Naive B cell (primary cell): Measurements from ENCODE around the gene EXOC6B. TPM values are rescaled to one million over a fixed set of nuclear protein-coding genes. Genes with fewer than 3 reads are reported as not detected.

Experiments used
- ATAC-seq, 2 donors: fragments of 150-1000 bp; cut with Tn5 transposase; 2 replicates each; pipeline ENCODE4 v1.10.0; 2021; ENCODE audit warnings: low read depth in 2 of 2, mild to moderate bottlenecking in 2 of 2, moderate library complexity in 2 of 2
- DNase-seq: peaks from one replicate; pipeline ENCODE4 v3.0.0; 2022
- H3K27ac Mint-ChIP-seq, 6 donors: one replicate each; pipeline ENCODE4 v1.8.0; 2020 to 2022; ENCODE audit warnings: mild to moderate bottlenecking in 6 of 6, mixed read lengths in 6 of 6, moderate library complexity in 5 of 6, inconsistent platforms in 2 of 6
- H3K27me3 Mint-ChIP-seq, 3 donors: one replicate each; pipeline ENCODE4 v1.8.0; 2021 to 2022; ENCODE audit warnings: mixed read lengths in 3 of 3, mild to moderate bottlenecking in 1 of 3
- H3K36me3 Mint-ChIP-seq, 2 donors: one replicate each; pipeline ENCODE4 v1.8.0; 2020 to 2022; ENCODE audit warnings: mixed read lengths in 2 of 2, inconsistent platforms in 1 of 2, mild to moderate bottlenecking in 1 of 2
- H3K4me1 Mint-ChIP-seq, 3 donors: one replicate each; pipeline ENCODE4 v1.8.0; 2020 to 2022; ENCODE audit warnings: mixed read lengths in 3 of 3, inconsistent platforms in 1 of 3, mild to moderate bottlenecking in 1 of 3, moderate library complexity in 1 of 3
- H3K4me3 Mint-ChIP-seq, 8 donors: one replicate each; pipeline ENCODE4 v1.8.0; 2020 to 2022; ENCODE audit warnings: mild to moderate bottlenecking in 8 of 8, mixed read lengths in 8 of 8, moderate library complexity in 8 of 8, inconsistent platforms in 2 of 8
- H3K9me3 Mint-ChIP-seq, 7 donors: one replicate each; pipeline ENCODE4 v1.8.0; 2020 to 2022; ENCODE audit warnings: mixed read lengths in 7 of 7, mild to moderate bottlenecking in 5 of 7, inconsistent platforms in 2 of 7, moderate library complexity in 1 of 7
- polyA plus RNA-seq, 6 donors: library from polyadenylated mRNA; unstranded; fragments of 300-500 nt; fragmentation: Illumina TruSeq; gene quantifications; one replicate each; pipeline ENCODE4 v1.2.3, GENCODE V29; 2021; ENCODE audit warnings: low read depth in 6 of 6

The EXOC6B gene
- polyA plus RNA-seq, 6 donors from 2014 or later: 1.8 to 3.0 (median 2.6) TPM; not detected in 1

DNA sequence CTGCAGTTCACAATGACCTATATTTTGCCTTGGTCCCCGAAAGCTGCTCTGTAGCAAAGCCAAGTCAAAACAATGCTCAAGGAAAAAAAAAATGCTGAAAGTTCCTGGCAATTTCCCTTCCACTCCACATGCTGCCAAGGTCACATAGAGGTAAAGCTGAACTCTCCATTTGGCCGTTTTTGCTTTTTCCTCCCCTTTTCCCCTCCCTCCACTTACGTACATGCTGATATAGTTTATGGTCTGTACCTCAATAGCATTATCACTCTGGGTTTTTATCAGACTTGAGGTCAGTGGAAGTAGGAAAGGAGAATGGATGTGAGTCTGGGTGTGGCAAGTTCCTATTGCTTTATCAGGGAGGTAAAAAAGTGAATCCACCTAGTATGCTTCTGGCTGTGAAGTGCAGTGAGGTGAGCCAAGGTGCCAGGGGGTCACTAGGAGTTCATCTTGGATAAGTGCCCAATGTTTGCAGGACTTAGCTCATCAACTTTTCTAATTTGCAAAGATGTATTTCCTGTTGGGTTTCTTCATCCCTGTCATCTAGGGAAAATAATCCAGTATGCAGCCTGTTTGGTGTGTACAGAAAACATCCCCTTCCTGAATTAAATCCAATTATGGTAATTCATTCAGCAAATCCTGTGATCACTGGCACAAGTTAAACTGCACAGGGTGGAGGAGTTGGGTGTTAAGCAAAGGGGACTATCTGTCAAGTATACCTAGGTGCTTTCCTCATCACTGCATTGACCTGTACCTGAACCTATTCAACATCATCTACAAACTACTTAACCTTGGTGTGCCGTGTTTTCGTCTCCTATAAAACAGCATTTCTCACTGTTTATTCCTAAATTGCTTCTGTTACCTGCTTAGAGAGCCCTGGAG, 553.8 kb downstream of the EXOC6B start:
- no peaks in the 10 kb centered on the region for H3K27me3 Mint-ChIP-seq
- DNase-seq (no peak), ATAC-seq (no peak)
- H3K9me3 Mint-ChIP-seq: peaks cover 0 to 10% (median 0%) of the 10 kb centered on the region in 7 donors
- peaks cover 0 to 4% (median 0%) of the 10 kb centered on the region in 3 donors for H3K4me1 Mint-ChIP-seq
- H3K36me3 Mint-ChIP-seq: no peaks in the 10 kb centered on the region
- no peak overlapping the region for H3K27ac Mint-ChIP-seq
- no peak overlapping the region for H3K4me3 Mint-ChIP-seq

DNA sequence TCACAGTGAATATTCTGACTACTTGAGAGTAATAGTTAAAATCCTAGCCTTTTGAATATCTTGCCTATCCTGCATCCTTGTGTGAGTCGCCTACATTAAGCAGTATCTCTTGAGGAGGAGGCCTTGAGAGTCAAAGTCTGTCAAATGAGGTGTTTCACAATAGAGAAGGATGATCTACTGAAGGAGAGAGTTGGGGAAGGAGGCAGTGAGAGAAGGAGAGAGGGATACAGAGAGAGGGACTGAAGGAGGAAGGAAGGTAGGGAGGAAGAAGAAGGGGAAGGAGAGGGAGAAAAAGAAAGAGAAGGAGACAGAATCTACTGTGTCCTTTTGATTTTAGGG, 554.6 kb downstream of the EXOC6B start:
- peaks cover 0 to 4% (median 0%) of the 10 kb centered on the region in 3 donors for H3K4me1 Mint-ChIP-seq
- DNase-seq: no peak
- ATAC-seq: no peak
- H3K4me3 Mint-ChIP-seq: no peak overlapping the region
- H3K9me3 Mint-ChIP-seq: peaks cover 0 to 10% (median 1%) of the 10 kb centered on the region in 7 donors
- no peak overlapping the region for H3K27ac Mint-ChIP-seq
- no peaks in the 10 kb centered on the region for H3K27me3 Mint-ChIP-seq
- H3K36me3 Mint-ChIP-seq: no peaks in the 10 kb centered on the region

DNA sequence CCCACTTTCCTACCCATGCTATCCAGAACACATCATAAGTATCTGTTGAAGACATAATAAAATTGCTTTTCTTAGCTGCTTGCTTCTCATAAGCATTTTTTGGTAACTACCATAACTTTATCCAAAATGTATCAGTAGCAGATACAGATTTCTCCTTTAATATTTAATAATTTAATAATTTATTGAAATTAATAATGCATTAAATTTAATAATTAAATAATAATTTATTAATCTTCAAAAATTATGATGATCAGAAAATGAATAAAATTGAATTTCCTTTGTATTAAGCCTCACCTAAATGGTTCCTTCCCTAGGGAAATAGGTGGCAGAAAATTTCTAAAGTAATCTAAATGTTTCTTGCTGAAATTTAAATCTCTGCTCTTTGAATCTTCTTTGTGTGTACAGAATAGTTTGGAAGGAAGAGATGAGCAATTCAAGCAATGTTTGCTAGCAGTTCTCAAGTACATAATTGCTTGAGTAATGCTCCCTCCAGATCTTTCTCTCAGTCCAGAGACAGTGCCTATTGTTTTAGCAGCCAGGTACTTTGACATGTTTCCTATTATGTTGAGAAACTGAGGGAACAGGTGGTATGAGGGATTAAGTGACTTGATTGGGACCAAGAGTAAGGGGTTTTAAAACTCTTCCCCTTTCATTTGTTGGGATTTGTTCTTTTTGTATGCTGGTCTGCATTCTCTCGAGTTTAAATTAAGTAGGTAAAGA, 555.1 kb downstream of the EXOC6B start:
- Mint-ChIP-seq H3K4me1 (peaks cover 0 to 4% (median 0%) of the 10 kb centered on the region in 3 donors), H3K4me3 (no peak overlapping the region), H3K27ac (peak overlapping the region in 1 of 6 donors; percentile 58), H3K27me3 (no peaks in the 10 kb centered on the region), H3K9me3 (peaks cover 0 to 10% (median 1%) of the 10 kb centered on the region in 7 donors), H3K36me3 (no peaks in the 10 kb centered on the region)
- DNase-seq: no peak
- ATAC-seq: no peak

DNA sequence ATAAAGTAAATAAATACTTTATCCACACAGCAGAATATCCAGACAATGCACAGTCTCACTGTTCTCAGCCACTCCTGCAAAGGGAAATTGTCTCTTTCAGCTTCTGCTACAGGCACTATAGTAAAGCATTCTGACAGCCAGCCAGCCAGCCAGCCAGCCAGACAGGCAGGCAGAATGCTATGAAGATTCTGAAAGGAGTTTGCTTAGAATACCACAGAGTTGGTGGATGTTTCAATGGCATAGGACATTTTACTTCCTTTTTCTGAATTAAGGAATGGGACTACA, 562.1 kb downstream of the EXOC6B start:
- Mint-ChIP-seq H3K9me3 (peaks cover 0 to 15% (median 7%) of the 10 kb centered on the region in 7 donors), H3K27me3 (no peaks in the 10 kb centered on the region), H3K36me3 (no peaks in the 10 kb centered on the region), H3K4me3 (no peak overlapping the region), H3K4me1 (no peaks in the 10 kb centered on the region), H3K27ac (no peak overlapping the region)
- ATAC-seq (no peak), DNase-seq (no peak)

DNA sequence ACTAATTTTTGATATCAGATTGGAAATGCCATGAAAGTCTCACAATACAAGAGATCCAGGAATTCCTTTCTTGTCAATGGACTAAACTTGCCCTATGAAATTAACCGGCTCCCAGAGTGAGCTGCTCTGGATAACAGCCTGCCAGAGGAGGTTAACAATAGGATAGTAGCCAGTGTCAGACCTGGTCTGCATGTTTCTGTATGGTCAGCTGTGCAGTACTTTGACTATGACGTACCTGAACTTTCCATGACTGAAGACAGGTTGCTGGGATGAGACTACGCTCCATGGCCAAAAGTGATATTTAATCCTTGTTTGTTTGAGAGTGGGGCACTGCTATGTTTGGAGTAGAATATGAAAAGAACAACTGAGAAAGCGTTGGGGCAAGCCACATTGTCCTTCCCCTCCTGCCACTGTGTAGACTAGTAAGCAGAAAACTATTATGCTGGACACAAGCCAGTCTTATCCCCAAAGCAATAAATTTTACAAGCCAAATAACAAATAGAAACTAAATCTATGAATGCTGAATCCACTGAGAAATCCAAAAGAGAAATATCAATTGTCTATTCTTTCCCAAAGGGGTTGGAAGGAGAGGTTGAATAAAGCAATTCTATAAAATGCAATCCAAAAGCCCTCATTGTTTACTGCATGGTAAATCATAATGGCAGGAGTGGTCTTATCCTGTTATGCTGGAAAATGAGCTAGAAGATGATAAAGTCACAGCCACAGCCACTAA, 562.6 kb downstream of the EXOC6B start:
- Mint-ChIP-seq H3K4me3 (no peak overlapping the region), H3K27me3 (no peaks in the 10 kb centered on the region), H3K36me3 (no peaks in the 10 kb centered on the region), H3K4me1 (no peaks in the 10 kb centered on the region), H3K27ac (no peak overlapping the region), H3K9me3 (peaks cover 0 to 12% (median 7%) of the 10 kb centered on the region in 7 donors)
- no peak for ATAC-seq
- DNase-seq: no peak

DNA sequence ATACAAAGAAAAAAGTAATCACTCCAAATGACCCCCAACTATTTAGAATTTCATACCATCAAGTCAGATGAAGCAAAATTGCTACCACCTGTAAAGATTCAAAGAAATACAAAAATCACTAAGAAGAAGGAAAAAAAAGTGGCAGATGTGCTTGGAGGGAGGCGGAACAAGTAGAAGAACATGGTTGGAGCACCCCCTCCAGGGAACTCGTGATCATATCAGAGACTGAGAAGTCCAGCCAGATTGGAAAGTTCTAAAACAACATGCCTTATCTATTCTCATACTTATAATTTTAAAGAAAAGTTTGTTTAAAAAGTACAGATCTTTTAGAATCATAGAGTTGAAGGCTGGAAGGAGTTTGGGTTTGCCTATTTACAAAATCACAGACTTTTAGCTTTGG, 564.8 kb downstream of the EXOC6B start:
- H3K9me3 Mint-ChIP-seq: peaks cover 0 to 9% (median 6%) of the 10 kb centered on the region in 7 donors
- ATAC-seq (no peak), DNase-seq (no peak)
- H3K27ac Mint-ChIP-seq: no peak overlapping the region
- H3K4me1 Mint-ChIP-seq: no peaks in the 10 kb centered on the region
- no peak overlapping the region for H3K4me3 Mint-ChIP-seq
- H3K36me3 Mint-ChIP-seq: no peaks in the 10 kb centered on the region
- H3K27me3 Mint-ChIP-seq: peaks cover 0 to 3% (median 0%) of the 10 kb centered on the region in 3 donors

DNA sequence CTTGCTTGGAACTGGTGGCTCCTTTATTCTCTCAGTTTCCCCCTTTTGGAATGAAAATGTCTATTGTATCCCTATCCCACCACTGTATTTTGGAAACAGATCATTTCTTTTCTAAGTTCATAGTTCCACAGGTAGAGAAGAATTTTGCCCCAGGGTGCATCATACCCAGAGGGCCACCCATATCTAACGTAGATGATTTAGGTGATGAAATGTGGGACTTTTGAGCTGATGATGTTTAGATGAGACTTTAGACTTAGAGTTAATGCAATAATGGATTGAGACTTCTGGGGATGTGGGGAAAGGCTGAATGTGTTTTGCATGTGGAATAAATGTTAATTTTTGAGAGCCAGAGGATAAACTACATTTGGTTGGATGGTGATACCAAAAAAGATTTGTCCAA, 570.3 kb downstream of the EXOC6B start:
- H3K27me3 Mint-ChIP-seq: peaks cover 0 to 7% (median 0%) of the 10 kb centered on the region in 3 donors
- peaks cover 5 to 8% of the 10 kb centered on the region in 2 donors for H3K36me3 Mint-ChIP-seq
- peak overlapping the region in 1 of 8 donors; percentile 69 for H3K4me3 Mint-ChIP-seq
- no peaks in the 10 kb centered on the region for H3K4me1 Mint-ChIP-seq
- peak overlapping the region in 1 of 6 donors; percentile 13 for H3K27ac Mint-ChIP-seq
- H3K9me3 Mint-ChIP-seq: peaks cover 5 to 25% (median 10%) of the 10 kb centered on the region in 7 donors
- ATAC-seq (no peak), DNase-seq (no peak)

DNA sequence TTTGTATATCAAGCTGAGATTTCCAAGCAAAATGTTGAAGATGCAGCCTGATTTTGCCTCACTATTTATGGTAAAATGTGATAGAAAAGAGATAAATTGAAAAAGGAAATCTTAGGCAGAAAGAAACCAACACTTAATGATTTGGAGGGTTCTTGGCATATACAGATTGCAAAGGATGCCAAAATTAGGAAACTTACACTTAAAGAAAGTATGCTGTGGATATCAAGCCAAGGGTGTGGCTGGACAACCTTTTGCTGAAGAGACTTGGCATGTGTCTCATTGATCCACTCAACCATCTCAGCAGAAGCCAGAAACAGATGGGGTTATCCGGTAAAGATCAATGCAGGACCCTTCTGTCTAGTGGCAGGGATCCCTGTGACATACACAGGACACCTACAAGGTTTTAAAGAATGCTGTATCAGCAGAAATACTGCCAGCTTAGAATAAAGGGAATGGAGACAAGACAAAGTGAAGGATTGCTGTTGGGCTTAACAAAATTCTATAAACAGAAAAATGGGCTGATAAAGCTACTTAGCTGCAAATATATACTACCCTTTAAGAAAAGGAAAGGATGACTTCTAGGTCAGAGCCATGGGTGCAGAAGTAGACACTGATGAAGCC, 570.9 kb downstream of the EXOC6B start:
- ATAC-seq (no peak), DNase-seq (no peak)
- Mint-ChIP-seq H3K36me3 (peaks cover 5 to 8% of the 10 kb centered on the region in 2 donors), H3K4me1 (no peaks in the 10 kb centered on the region), H3K27ac (no peak overlapping the region), H3K27me3 (peaks cover 0 to 7% (median 0%) of the 10 kb centered on the region in 3 donors), H3K4me3 (no peak overlapping the region), H3K9me3 (peaks cover 5 to 25% (median 10%) of the 10 kb centered on the region in 7 donors)

DNA sequence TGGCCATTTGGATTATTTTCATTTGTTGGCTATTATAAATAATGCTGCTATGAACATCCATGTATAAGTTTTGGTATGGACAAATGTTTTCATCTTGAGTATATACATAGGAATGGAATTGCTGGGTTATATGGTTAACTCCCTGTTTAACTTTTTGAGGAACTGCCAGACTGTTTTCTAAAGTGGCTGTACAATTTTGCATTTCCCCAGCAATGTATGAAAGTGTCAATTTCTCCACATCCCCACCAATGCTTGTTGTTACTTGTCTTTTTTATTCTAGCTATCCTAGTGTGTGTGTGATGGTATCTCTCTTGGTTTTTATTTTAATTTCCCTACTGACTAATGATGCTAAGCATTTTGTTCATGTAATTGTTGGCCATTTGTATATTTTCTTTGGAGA, 587.5 kb downstream of the EXOC6B start:
- Mint-ChIP-seq H3K27ac (no peak overlapping the region), H3K9me3 (peaks cover 0 to 3% (median 0%) of the 10 kb centered on the region in 7 donors), H3K4me1 (peaks cover 12 to 21% (median 16%) of the 10 kb centered on the region in 3 donors), H3K27me3 (no peaks in the 10 kb centered on the region), H3K4me3 (no peak overlapping the region), H3K36me3 (no peaks in the 10 kb centered on the region)
- no peak for DNase-seq
- ATAC-seq: no peak

DNA sequence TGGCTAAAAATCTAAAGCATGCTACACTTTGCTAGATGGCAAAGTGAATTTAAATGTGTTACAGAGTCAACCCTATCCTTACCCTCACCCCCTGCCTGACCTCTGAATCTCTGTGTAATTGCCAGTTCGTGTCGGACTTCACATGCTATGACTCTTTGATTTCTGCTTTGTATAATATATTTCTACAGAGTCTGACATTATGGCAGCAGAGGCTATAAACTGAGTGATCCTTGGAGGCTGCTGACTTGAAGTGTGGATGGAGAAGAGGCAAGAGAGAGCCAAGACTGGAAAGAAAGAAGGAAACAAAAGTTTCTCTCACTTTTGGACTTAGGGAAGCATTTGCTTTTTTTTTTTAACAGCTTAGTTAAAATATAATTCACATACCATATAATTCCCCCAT, 588.3 kb downstream of the EXOC6B start:
- no peak overlapping the region for H3K27ac Mint-ChIP-seq
- DNase-seq (no peak), ATAC-seq (no peak)
- H3K4me3 Mint-ChIP-seq: no peak overlapping the region
- H3K27me3 Mint-ChIP-seq: no peaks in the 10 kb centered on the region
- peaks cover 12 to 21% (median 16%) of the 10 kb centered on the region in 3 donors for H3K4me1 Mint-ChIP-seq
- H3K9me3 Mint-ChIP-seq: no peaks in the 10 kb centered on the region
- H3K36me3 Mint-ChIP-seq: no peaks in the 10 kb centered on the region

DNA sequence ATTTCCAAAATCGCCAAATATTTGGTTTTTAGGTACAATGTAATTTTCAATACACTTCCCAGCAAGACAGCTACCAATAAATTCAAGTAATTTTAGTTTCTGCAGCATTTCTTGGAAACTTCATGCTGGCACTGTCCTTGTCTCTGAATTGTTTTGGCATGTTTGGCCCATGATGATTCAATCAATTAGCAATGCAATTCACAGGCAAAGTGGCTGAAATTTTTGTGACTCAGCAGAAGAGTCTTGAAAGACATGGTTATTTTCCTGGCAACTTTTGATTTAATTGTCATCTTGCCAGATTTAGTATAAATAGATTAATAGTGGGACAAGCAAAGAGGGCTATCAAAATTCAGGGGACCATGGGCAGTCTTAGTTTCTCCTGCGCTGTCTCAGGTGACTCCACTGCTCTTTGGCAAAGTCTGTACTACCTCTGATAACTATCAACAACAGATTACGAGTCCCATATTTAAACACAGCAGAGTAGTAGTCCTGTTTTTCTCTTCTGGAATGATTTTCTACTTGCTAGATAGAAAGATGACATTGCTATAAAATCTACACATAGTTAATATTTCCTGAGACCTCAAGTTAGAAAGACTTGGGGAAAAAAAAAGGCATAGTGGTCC, 589.3 kb downstream of the EXOC6B start:
- no peak overlapping the region for H3K4me3 Mint-ChIP-seq
- peaks cover 7 to 11% (median 11%) of the 10 kb centered on the region in 3 donors for H3K4me1 Mint-ChIP-seq
- no peak overlapping the region for H3K27ac Mint-ChIP-seq
- DNase-seq (no peak), ATAC-seq (no peak)
- no peaks in the 10 kb centered on the region for H3K9me3 Mint-ChIP-seq
- H3K36me3 Mint-ChIP-seq: no peaks in the 10 kb centered on the region
- no peaks in the 10 kb centered on the region for H3K27me3 Mint-ChIP-seq

DNA sequence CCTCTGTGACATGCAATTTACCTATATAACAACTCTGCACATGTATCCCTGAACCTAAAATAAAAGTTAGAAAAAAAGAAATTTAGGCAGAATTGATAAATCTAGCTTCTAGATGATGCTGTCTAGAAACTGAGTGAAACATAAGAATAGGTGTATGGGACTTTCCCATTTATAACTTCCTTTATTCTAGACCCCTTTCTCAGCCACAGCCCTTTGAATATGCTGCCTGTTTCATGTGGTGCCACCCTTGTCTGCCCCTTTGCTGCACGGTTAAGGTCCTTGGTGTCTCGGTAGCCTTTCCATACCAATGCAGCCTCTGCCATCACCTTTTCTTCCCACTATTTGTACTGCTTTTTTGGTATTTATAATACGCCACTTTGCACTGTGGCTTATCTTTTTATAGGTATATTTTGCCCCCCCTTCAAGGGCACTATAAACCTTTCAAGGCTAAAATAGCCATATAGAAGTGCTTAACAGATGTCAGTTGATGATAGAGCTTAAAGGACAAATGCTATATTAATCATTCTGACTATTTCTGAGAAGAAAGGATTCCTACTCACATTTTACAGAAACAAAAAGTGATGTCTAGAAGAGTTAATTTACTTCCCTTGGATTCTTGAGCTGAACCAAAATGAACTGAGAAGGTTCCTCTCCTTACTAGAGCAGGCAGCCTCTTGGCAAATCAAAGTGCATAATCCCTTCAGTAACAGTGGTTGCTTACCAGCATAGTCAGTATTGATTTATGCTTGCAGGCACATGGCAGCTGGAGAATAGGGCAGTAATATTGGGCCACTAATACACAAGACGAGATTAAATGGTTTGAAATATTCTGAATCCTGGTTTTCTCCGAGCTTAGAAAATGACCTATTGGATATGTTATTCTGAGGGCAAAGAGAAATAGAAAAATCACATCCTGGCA, 590.1 kb downstream of the EXOC6B start:
- Mint-ChIP-seq H3K27me3 (no peaks in the 10 kb centered on the region), H3K27ac (no peak overlapping the region), H3K36me3 (no peaks in the 10 kb centered on the region), H3K4me3 (no peak overlapping the region), H3K4me1 (peaks cover 2 to 3% (median 3%) of the 10 kb centered on the region in 3 donors), H3K9me3 (no peaks in the 10 kb centered on the region)
- no peak for ATAC-seq
- DNase-seq: no peak
